ENCODE data around the gene ZFY.
"Not testable (repeated sequence)": the region's sequence is repeated elsewhere in the genome, so short reads cannot be mapped to it uniquely, and the experiment has no call there.

The ZFY gene

GRCh38 chrY:2979283-2979682 is 44.1 kb downstream of the ZFY start:
- TF ChIP-seq SUZ12 (IDR thresholded peaks at IDR 0.05) = no peak
- TF ChIP-seq FOXA1 (IDR thresholded peaks at IDR 0.05) = no peak
- no peak for TF ChIP-seq ZNF384 (IDR thresholded peaks at IDR 0.05)
- TF ChIP-seq CTBP1 (IDR thresholded peaks at IDR 0.05; ENCODE audit: borderline replicate concordance) = no peak
- no peak for TF ChIP-seq TARDBP (IDR thresholded peaks at IDR 0.05)
- no peak for TF ChIP-seq FOXK2 (IDR thresholded peaks at IDR 0.05)
- TF ChIP-seq HDGF (IDR thresholded peaks at IDR 0.05; ENCODE audit: borderline replicate concordance) = no peak
- TF ChIP-seq, protein P1, sequence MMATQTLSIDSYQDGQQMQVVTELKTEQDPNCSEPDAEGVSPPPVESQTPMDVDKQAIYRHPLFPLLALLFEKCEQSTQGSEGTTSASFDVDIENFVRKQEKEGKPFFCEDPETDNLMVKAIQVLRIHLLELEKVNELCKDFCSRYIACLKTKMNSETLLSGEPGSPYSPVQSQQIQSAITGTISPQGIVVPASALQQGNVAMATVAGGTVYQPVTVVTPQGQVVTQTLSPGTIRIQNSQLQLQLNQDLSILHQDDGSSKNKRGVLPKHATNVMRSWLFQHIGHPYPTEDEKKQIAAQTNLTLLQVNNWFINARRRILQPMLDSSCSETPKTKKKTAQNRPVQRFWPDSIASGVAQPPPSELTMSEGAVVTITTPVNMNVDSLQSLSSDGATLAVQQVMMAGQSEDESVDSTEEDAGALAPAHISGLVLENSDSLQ (IDR thresholded peaks at IDR 0.05) = no peak
- no peak for TF ChIP-seq FOXM1 (IDR thresholded peaks at IDR 0.05; ENCODE audit: borderline replicate concordance)
- TF ChIP-seq ARNT (IDR thresholded peaks at IDR 0.05) = no peak
- no peak for TF ChIP-seq LEF1 (IDR thresholded peaks at IDR 0.05; ENCODE audit: borderline replicate concordance)
- TF ChIP-seq ELF4 (IDR thresholded peaks at IDR 0.05) = no peak
- no peak for TF ChIP-seq NFRKB (IDR thresholded peaks at IDR 0.05)
- TF ChIP-seq L3MBTL2 (conservative IDR thresholded peaks at IDR 0.05) = no peak
- TF ChIP-seq BHLHE40 (IDR thresholded peaks at IDR 0.05; ENCODE audit: borderline replicate concordance) = no peak
- no peak for DNase-seq (ENCODE audit: extremely low spot score)
- POLR2A ChIA-PET = no interaction called here
- CTCF ChIA-PET = no interaction called here

GRCh38 chrY:2984491-2984890 is 49.3 kb downstream of the ZFY start:
- ChIA-PET CTCF (no interaction called here), POLR2A (no interaction called here)
- TF ChIP-seq TARDBP (IDR thresholded peaks at IDR 0.05) (no peak), ARNT (IDR thresholded peaks at IDR 0.05) (no peak), HDGF (IDR thresholded peaks at IDR 0.05; ENCODE audit: borderline replicate concordance) (no peak), CTBP1 (IDR thresholded peaks at IDR 0.05; ENCODE audit: borderline replicate concordance) (no peak), SUZ12 (IDR thresholded peaks at IDR 0.05) (no peak), BHLHE40 (IDR thresholded peaks at IDR 0.05; ENCODE audit: borderline replicate concordance) (no peak), NFRKB (IDR thresholded peaks at IDR 0.05) (no peak), SP1 (IDR thresholded peaks at IDR 0.05) (no peak), FOXM1 (IDR thresholded peaks at IDR 0.05; ENCODE audit: borderline replicate concordance) (no peak), ELF4 (IDR thresholded peaks at IDR 0.05) (no peak), LEF1 (IDR thresholded peaks at IDR 0.05; ENCODE audit: borderline replicate concordance) (no peak), FOXK2 (IDR thresholded peaks at IDR 0.05) (no peak), FOXA1 (IDR thresholded peaks at IDR 0.05) (no peak), L3MBTL2 (conservative IDR thresholded peaks at IDR 0.05) (no peak)
- TF ChIP-seq, protein P1 (IDR thresholded peaks at IDR 0.05) = no peak
- no peak for DNase-seq (ENCODE audit: extremely low spot score)

DNA sequence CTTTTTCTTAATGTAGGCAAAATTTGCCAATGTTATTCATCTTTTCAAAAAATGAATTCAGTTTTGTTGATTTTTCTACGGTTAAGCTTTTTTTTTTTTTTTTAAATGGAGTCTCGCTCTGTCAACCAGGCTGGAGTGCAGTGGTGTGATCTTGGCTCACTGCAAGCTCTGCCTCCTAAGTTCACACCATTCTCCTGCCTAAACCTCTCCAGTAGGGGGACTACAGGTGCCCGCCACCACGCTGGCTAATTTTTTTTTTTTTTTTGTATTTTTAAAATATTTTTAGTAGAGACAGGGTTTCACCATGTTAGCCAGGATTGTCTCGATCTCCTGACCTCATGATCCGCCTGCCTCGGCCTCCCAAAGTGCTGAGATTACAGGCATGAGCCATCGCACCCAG is 52.0 kb downstream of the ZFY start:
- DNase-seq (ENCODE audit: extremely low spot score); POLR2A ChIA-PET; CTCF ChIA-PET: not testable (repeated sequence)

DNA sequence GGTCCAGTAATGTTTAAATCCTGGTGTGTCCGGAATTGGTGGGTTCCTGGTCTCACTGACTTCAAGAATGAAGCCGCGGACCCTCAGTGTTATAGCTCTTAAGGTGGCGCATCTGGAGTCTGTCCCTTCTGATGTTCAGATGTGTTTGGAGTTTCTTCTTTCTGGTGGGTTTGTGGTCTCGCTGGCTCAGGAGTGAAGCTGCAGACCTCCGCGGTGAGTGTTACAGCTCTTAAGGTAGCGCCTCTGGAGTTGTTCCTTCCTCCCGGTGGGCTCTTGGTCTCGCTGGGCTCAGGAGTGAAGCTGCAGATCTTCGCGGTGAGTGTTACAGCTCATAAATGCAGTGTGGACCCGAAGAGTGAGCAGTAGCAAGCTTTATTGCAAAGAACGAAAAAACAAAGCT is 62.2 kb downstream of the ZFY start:
- POLR2A ChIA-PET; DNase-seq (ENCODE audit: extremely low spot score); CTCF ChIA-PET: not testable (repeated sequence)

- POLR2A ChIA-PET = no interaction called here
- no peak for DNase-seq (ENCODE audit: extremely low spot score)
- CTCF ChIA-PET = no interaction called here
- TF ChIP-seq SP1 (IDR thresholded peaks at IDR 0.05) (no peak), FOXA1 (IDR thresholded peaks at IDR 0.05) (no peak), ELF4 (IDR thresholded peaks at IDR 0.05) (no peak), SUZ12 (IDR thresholded peaks at IDR 0.05) (no peak), FOXM1 (IDR thresholded peaks at IDR 0.05; ENCODE audit: borderline replicate concordance) (no peak), ARNT (IDR thresholded peaks at IDR 0.05) (no peak), CTBP1 (IDR thresholded peaks at IDR 0.05; ENCODE audit: borderline replicate concordance) (no peak), HDGF (IDR thresholded peaks at IDR 0.05; ENCODE audit: borderline replicate concordance) (no peak), LEF1 (IDR thresholded peaks at IDR 0.05; ENCODE audit: borderline replicate concordance) (no peak), TARDBP (IDR thresholded peaks at IDR 0.05) (no peak), BHLHE40 (IDR thresholded peaks at IDR 0.05; ENCODE audit: borderline replicate concordance) (no peak), ZNF384 (IDR thresholded peaks at IDR 0.05) (no peak), FOXK2 (IDR thresholded peaks at IDR 0.05) (no peak)
- TF ChIP-seq, protein P1 (IDR thresholded peaks at IDR 0.05) = no peak
Observed at GRCh38 chrY:3002190-3002589, 67.0 kb downstream of the ZFY start.

GRCh38 chrY:3002680-3003515 is 67.7 kb downstream of the ZFY start:
- ChIA-PET CTCF (no interaction called here), POLR2A (no interaction called here)
- no peak for TF ChIP-seq BHLHE40 (IDR thresholded peaks at IDR 0.05; ENCODE audit: borderline replicate concordance)
- no peak for TF ChIP-seq ELF4 (IDR thresholded peaks at IDR 0.05)
- TF ChIP-seq ZNF384 (IDR thresholded peaks at IDR 0.05) = no peak
- TF ChIP-seq, protein P1 (IDR thresholded peaks at IDR 0.05) = no peak
- TF ChIP-seq SP1 (IDR thresholded peaks at IDR 0.05) = no peak
- no peak for TF ChIP-seq FOXM1 (IDR thresholded peaks at IDR 0.05; ENCODE audit: borderline replicate concordance)
- TF ChIP-seq TARDBP (IDR thresholded peaks at IDR 0.05) = no peak
- TF ChIP-seq ARNT (IDR thresholded peaks at IDR 0.05) = no peak
- TF ChIP-seq CTBP1 (IDR thresholded peaks at IDR 0.05; ENCODE audit: borderline replicate concordance) = no peak
- no peak for TF ChIP-seq LEF1 (IDR thresholded peaks at IDR 0.05; ENCODE audit: borderline replicate concordance)
- TF ChIP-seq FOXK2 (IDR thresholded peaks at IDR 0.05) = no peak
- no peak for DNase-seq (ENCODE audit: extremely low spot score)

Data from HEK293T (cell line).